ENCODE results near the gene PDGFRB.

DNA sequence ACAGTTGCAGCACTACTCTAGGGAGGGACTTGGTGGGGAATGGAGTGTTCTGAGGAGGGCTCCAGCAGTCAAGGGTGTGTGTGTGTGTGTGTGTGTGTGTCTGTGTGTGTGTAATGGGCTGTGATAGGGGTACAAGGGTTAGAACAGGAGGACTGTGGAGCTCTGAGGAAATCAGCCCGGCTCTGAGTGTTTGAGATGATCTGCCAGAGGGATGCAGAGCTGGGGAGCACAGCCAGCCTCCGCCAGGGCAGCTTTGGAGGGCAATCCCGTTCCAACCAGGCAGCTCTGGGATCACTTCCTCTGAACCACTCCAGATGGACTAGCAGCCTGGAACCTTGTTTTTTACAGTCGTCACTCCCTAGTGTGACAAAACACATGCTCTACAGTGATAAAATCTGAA is 31.3 kb upstream of the PDGFRB start:
- TF ChIP-seq POLR2A (IDR thresholded peaks at IDR 0.05) = no peak
- TF ChIP-seq, protein P1, sequence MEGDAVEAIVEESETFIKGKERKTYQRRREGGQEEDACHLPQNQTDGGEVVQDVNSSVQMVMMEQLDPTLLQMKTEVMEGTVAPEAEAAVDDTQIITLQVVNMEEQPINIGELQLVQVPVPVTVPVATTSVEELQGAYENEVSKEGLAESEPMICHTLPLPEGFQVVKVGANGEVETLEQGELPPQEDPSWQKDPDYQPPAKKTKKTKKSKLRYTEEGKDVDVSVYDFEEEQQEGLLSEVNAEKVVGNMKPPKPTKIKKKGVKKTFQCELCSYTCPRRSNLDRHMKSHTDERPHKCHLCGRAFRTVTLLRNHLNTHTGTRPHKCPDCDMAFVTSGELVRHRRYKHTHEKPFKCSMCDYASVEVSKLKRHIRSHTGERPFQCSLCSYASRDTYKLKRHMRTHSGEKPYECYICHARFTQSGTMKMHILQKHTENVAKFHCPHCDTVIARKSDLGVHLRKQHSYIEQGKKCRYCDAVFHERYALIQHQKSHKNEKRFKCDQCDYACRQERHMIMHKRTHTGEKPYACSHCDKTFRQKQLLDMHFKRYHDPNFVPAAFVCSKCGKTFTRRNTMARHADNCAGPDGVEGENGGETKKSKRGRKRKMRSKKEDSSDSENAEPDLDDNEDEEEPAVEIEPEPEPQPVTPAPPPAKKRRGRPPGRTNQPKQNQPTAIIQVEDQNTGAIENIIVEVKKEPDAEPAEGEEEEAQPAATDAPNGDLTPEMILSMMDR (IDR thresholded peaks at IDR 0.05) = no peak

Measured in ovary (tissue), 3 donors.